Tibial artery (tissue), 4 donors: ENCODE results near the gene EEF1A2.

Source experiments
- DNase-seq, 2 donors: peaks; one replicate each; pipeline ENCODE4 v3.0.0-alpha.2; 2019
- H3K27ac ChIP-seq, 2 donors: fragments of 200-600 bp; sonication (generic) in 1 of 2; 1 replicate in 1 of 2; 2 replicates in 1 of 2; pipeline ENCODE4 v1.5.1; 2018 to 2019; ENCODE audit warnings: mild to moderate bottlenecking in 1 of 2
- H3K27me3 ChIP-seq, 2 donors: fragments of 200-600 bp; sonication (generic) in 1 of 2; one replicate each; pipeline versions ENCODE4 v1.5.1 to v1.6.0; 2016 to 2019
- H3K36me3 ChIP-seq, 3 donors: fragments of 200-600 bp; sonication (generic) in 2 of 3; one replicate each; pipeline ENCODE4 v1.5.1; 2016 to 2019; ENCODE audit warnings: mild to moderate bottlenecking in 2 of 3
- H3K4me1 ChIP-seq, 4 donors: fragments of 200-600 bp; sonication (generic) in 2 of 4; 1 replicate in 3 of 4; 2 replicates in 1 of 4; pipeline ENCODE4 v1.5.1; 2016 to 2019
- H3K4me3 ChIP-seq, 2 donors: fragments of 200-600 bp; sonication (generic) in 1 of 2; 1 replicate in 1 of 2; 2 replicates in 1 of 2; pipeline ENCODE4 v1.5.1; 2018 to 2019; ENCODE audit warnings: mild to moderate bottlenecking in 2 of 2
- H3K9me3 ChIP-seq, 3 donors: fragments of 200-600 bp; sonication (generic) in 1 of 3; one replicate each; pipeline ENCODE4 v1.5.1; 2016 to 2019
- CTCF ChIP-seq, 2 experiments: fragments of 200-600 bp in 1 of 2; fragments of 450-650 bp in 1 of 2; IDR thresholded peaks; one replicate each; pipeline ENCODE4 v1.5.1; 2017 to 2019; ENCODE audit warnings: antibody characterized with exemption in 2 of 2, mild to moderate bottlenecking in 1 of 2, moderate library complexity in 1 of 2
- intact Hi-C: fragments of 100-400 bp; cut with DNase I; formaldehyde crosslinking; loops from one replicate; pipeline ENCODE4 v1.15.0; 2023; ENCODE audit warnings: low total_unique reads

Gene EEF1A2

GRCh38 chr20:63499338-63499969 lies 571 bp upstream of the EEF1A2 start:
- H3K4me1 ChIP-seq, result peaks cover 0 to 35% (median 28%) of the 10 kb centered on the region in 4 donors
- intact Hi-C loops, result no loop called here
- peaks cover 0 to 3% (median 2%) of the 10 kb centered on the region in 3 donors for H3K9me3 ChIP-seq
- no peaks in the 10 kb centered on the region for H3K36me3 ChIP-seq
- DNase-seq, result no peak
- TF ChIP-seq CTCF (IDR thresholded peaks at IDR 0.05), result no peak
- H3K27ac ChIP-seq, result no peak overlapping the region
- peaks cover 0 to 91% of the 10 kb centered on the region in 2 donors for H3K27me3 ChIP-seq
- H3K4me3 ChIP-seq, result peak overlapping the region; percentile 28 to 41

GRCh38 chr20:63497946-63498935 lies 642 bp downstream of the EEF1A2 start:
- H3K4me3 ChIP-seq, result peak overlapping the region in 1 of 2 donors; percentile 41
- H3K36me3 ChIP-seq, result no peaks in the 10 kb centered on the region
- H3K9me3 ChIP-seq, result no peaks in the 10 kb centered on the region
- intact Hi-C loops, result no loop called here
- no peak for DNase-seq
- no peak overlapping the region for H3K27ac ChIP-seq
- TF ChIP-seq CTCF (IDR thresholded peaks at IDR 0.05), result no peak
- peaks cover 0 to 35% (median 28%) of the 10 kb centered on the region in 4 donors for H3K4me1 ChIP-seq
- H3K27me3 ChIP-seq, result peaks cover 0 to 95% of the 10 kb centered on the region in 2 donors

GRCh38 chr20:63497138-63497945 lies 1.5 kb downstream of the EEF1A2 start:
- H3K27ac ChIP-seq, result no peak overlapping the region

GRCh38 chr20:63496596-63497120 lies 2.2 kb downstream of the EEF1A2 start:
- intact Hi-C loops, result no loop called here
- no peak overlapping the region for H3K27ac ChIP-seq
- peaks cover 0 to 84% of the 10 kb centered on the region in 2 donors for H3K27me3 ChIP-seq
- no peak for DNase-seq
- no peak for TF ChIP-seq CTCF (IDR thresholded peaks at IDR 0.05)
- H3K4me1 ChIP-seq, result peaks cover 0 to 35% (median 28%) of the 10 kb centered on the region in 4 donors
- no peaks in the 10 kb centered on the region for H3K9me3 ChIP-seq
- H3K36me3 ChIP-seq, result no peaks in the 10 kb centered on the region
- peak overlapping the region; percentile 14 to 42 for H3K4me3 ChIP-seq

More at GRCh38 chr20:63497138-63497945, 1.5 kb downstream of the EEF1A2 start:
- no peak for DNase-seq
- no peak for TF ChIP-seq CTCF (IDR thresholded peaks at IDR 0.05)
- Histone ChIP-seq H3K9me3 (no peaks in the 10 kb centered on the region), H3K4me3 (no peak overlapping the region), H3K4me1 (peaks cover 0 to 35% (median 28%) of the 10 kb centered on the region in 4 donors), H3K27me3 (peaks cover 0 to 91% of the 10 kb centered on the region in 2 donors), H3K36me3 (no peaks in the 10 kb centered on the region)
- intact Hi-C loops, result no loop called here
